HCT116 (cell line): ENCODE data around the gene AKAP13. TPM values are rescaled to one million over a fixed set of nuclear protein-coding genes. Genes with fewer than 3 reads are reported as not detected.

Experiments
- ATAC-seq: fragments of 200-7000 bp; cut with Tn5 transposase; 2 replicates; pipeline ENCODE4 v1.9.1; 2020; ENCODE audit warnings: mild to moderate bottlenecking, moderate library complexity
- BruUV-seq: library from RNA; stranded (reverse); fragments of 400-500 nt; replicated peaks from 2 replicates; lab custom pipeline; 2021; lab: Mats Ljungman, UMichigan
- CTCF ChIA-PET: fragments of 300-600 bp; sonication (Branson Sonifier 250); formaldehyde crosslinking; loops from one replicate; lab custom pipeline; 2021; ENCODE audit warnings: antibody characterized with exemption; lab: Charles Lee
- POLR2A ChIA-PET: fragments of 300-600, 350-600 bp; sonication (Branson Sonifier 250); formaldehyde crosslinking; loops from one replicate; lab custom pipeline; 2021; ENCODE audit warnings: antibody characterized with exemption; lab: Charles Lee
- RAD21 ChIA-PET, 2 experiments: fragments of 300-600 bp; sonication (Branson Sonifier 250); formaldehyde crosslinking; loops; one replicate each; lab custom pipeline; 2023; ENCODE audit warnings: low total read pairs in 2 of 2; ENCODE audit not compliant: uncharacterized antibody in 2 of 2, unreplicated experiment in 2 of 2, low non-redundant PET in 1 of 2; lab: Charles Lee
- DNase-seq: peaks from one replicate; pipeline ENCODE4 v3.0.0-alpha.2; 2010; ENCODE audit warnings: low read depth, low spot score
- H2AFZ ChIP-seq: fragments of 200-600 bp; shearing (Covaris generic), sonication (generic); 2 replicates; pipeline ENCODE4 v1.6.1; 2017; ENCODE audit warnings: low read depth, mixed run types, mixed read lengths, antibody characterized with exemption, low read length; ENCODE audit not compliant: poor library complexity, severe bottlenecking
- H3K27ac ChIP-seq: 2 replicates; pipeline ENCODE4 v1.5.1; 2012; ENCODE audit warnings: low read depth, low read length
- H3K27me3 ChIP-seq: fragments of 200-600 bp; sonication (generic); 2 replicates; pipeline ENCODE4 v1.6.1; 2016; ENCODE audit warnings: mixed run types, low read length, mixed read lengths; ENCODE audit not compliant: insufficient read depth
- H3K36me3 ChIP-seq, 2 experiments: fragments of 200-500 bp in 1 of 2; fragments of 200-600 bp in 1 of 2; sonication (Bioruptor generic) in 1 of 2; sonication (generic) in 1 of 2; 2 replicates each; pipeline versions ENCODE4 v1.5.1 to v1.6.1; 2014 to 2016; ENCODE audit warnings: low read length in 2 of 2, inconsistent platforms in 1 of 2, mixed read lengths in 1 of 2, mixed run types in 1 of 2; ENCODE audit not compliant: insufficient read depth in 2 of 2, control insufficient read depth in 1 of 2
- H3K4me1 ChIP-seq, 2 experiments: fragments of 200-600 bp in 1 of 2; sonication (generic) in 1 of 2; 2 replicates each; pipeline versions ENCODE4 v1.5.1 to v1.6.1; 2012 to 2017; ENCODE audit warnings: low read length in 2 of 2, inconsistent platforms in 1 of 2, mild to moderate bottlenecking in 1 of 2, mixed read lengths in 1 of 2, mixed run types in 1 of 2, moderate library complexity in 1 of 2; ENCODE audit not compliant: insufficient read depth in 2 of 2, control insufficient read depth in 1 of 2
- H3K4me2 ChIP-seq: fragments of 200-600 bp; sonication (generic); 2 replicates; pipeline ENCODE4 v1.6.1; 2017; ENCODE audit warnings: mixed run types, low read length, mixed read lengths
- H3K4me3 ChIP-seq, 2 experiments: fragments of 200-600 bp in 1 of 2; sonication (generic) in 1 of 2; replicated peaks in 1 of 2; 2 replicates each; pipeline ENCODE4 v1.5.1; 2011 to 2016; ENCODE audit warnings: low read length in 2 of 2, control low read depth in 1 of 2, low read depth in 1 of 2, mild to moderate bottlenecking in 1 of 2, mixed read lengths in 1 of 2, mixed run types in 1 of 2
- H3K79me2 ChIP-seq: fragments of 200-600 bp; sonication (generic); 2 replicates; pipeline ENCODE4 v1.6.1; 2017; ENCODE audit warnings: mild to moderate bottlenecking, mixed run types, low read length, moderate library complexity, mixed read lengths; ENCODE audit not compliant: insufficient read depth
- H3K9ac ChIP-seq: fragments of 200-600 bp; sonication (generic); 2 replicates; pipeline ENCODE4 v1.6.1; 2016; ENCODE audit warnings: low read length, mixed read lengths
- H3K9me2 ChIP-seq: fragments of 200-600 bp; sonication (generic), shearing (Covaris generic); 2 replicates; pipeline ENCODE4 v1.6.1; 2017; ENCODE audit warnings: mixed run types, mild to moderate bottlenecking, moderate library complexity; ENCODE audit not compliant: insufficient read depth
- H3K9me3 ChIP-seq, 2 experiments: fragments of 200-500 bp in 1 of 2; fragments of 200-600 bp in 1 of 2; sonication (Bioruptor generic) in 1 of 2; sonication (generic) in 1 of 2; 2 replicates each; pipeline ENCODE4 v1.6.1; 2014 to 2017; ENCODE audit warnings: low read length in 2 of 2, mixed read lengths in 2 of 2, inconsistent platforms in 1 of 2, low read depth in 1 of 2, mild to moderate bottlenecking in 1 of 2, mixed run types in 1 of 2, moderate library complexity in 1 of 2; ENCODE audit not compliant: control insufficient read depth in 1 of 2, insufficient read depth in 1 of 2
- H4K20me1 ChIP-seq: fragments of 200-600 bp; sonication (generic), shearing (Covaris generic); 2 replicates; pipeline ENCODE4 v1.6.1; 2017; ENCODE audit warnings: mixed run types, mild to moderate bottlenecking, moderate library complexity; ENCODE audit not compliant: insufficient read depth
- ATF3 ChIP-seq: IDR thresholded peaks from 2 replicates; pipeline ENCODE4 v1.6.1; 2012
- EZH2 ChIP-seq: fragments of 200-600 bp; sonication (generic); IDR thresholded peaks from 2 replicates; pipeline ENCODE4 v1.6.1; 2017; ENCODE audit warnings: antibody characterized with exemption, mixed run types
- EZH2phosphoT487 ChIP-seq: fragments of 200-600 bp; IDR thresholded peaks from 2 replicates; pipeline ENCODE4 v1.6.1; 2018; ENCODE audit warnings: antibody characterized with exemption, borderline replicate concordance
- POLR2AphosphoS5 ChIP-seq: IDR thresholded peaks from 2 replicates; pipeline ENCODE4 v1.6.1; 2011; ENCODE audit warnings: mild to moderate bottlenecking, low read depth, low read length, moderate library complexity
- RAD21 ChIP-seq: IDR thresholded peaks from 2 replicates; pipeline ENCODE4 v1.6.1; 2012; ENCODE audit warnings: low read depth, mild to moderate bottlenecking
- REST ChIP-seq: IDR thresholded peaks from 2 replicates; pipeline ENCODE4 v1.6.1; 2012; ENCODE audit warnings: low read depth
- SP1 ChIP-seq: IDR thresholded peaks from 2 replicates; pipeline ENCODE4 v1.6.1; 2012; ENCODE audit warnings: low read depth
- ZFX ChIP-seq: fragments of 450-650 bp; IDR thresholded peaks from 2 replicates; pipeline ENCODE4 v1.6.1; 2017
- intact Hi-C: fragments of 100-400 bp; cut with micrococcal nuclease; formaldehyde crosslinking; loops from 2 replicates; pipeline ENCODE4 v1.10.0; 2022
- total RNA-seq: library from RNA; stranded (reverse); gene quantifications from one replicate; pipeline ENCODE4 v1.2.1, GENCODE V29; 2021; ENCODE audit not compliant: unreplicated experiment

The AKAP13 gene
- total RNA-seq, 1 experiment from 2014 or later = 43.1 TPM

- intact Hi-C loops = no loop called here
- no TSS peak for BruUV-seq
- Histone ChIP-seq H3K9ac (no peak overlapping the region), H3K4me3 (no peak overlapping the region), H3K27ac (no peak overlapping the region), H3K9me3 (no peaks in the 10 kb centered on the region), H3K79me2 (peaks cover 13% of the 10 kb centered on the region), H3K9me2 (no peaks in the 10 kb centered on the region), H2AFZ (no peak overlapping the region), H3K4me2 (no peak overlapping the region), H3K27me3 (no peaks in the 10 kb centered on the region), H4K20me1 (peaks cover 6% of the 10 kb centered on the region), H3K36me3 (no peaks in the 10 kb centered on the region), H3K4me1 (peaks cover 13 to 17% of the 10 kb centered on the region in 2 experiments; a peak in 3 of 4 replicates)
- ATAC-seq (no peak), DNase-seq (no peak)
- ChIA-PET CTCF (no interaction called here), POLR2A (interaction anchor here (0.6 kb wide), 1 partner anchor 23 kb away, joined by 3 read pairs; no protein-coding TSS in a partner anchor), RAD21 (no interaction called here)
- TF ChIP-seq SP1 (no peak), ZFX (no peak), RAD21 (no peak), POLR2AphosphoS5 (no peak), REST (no peak), EZH2phosphoT487 (no peak), ATF3 (no peak), EZH2 (no peak)
Observed at GRCh38 chr15:85377269-85377668, 3.1 kb upstream of the AKAP13 start.
